H9 (cell line): ENCODE measurements around the gene HORMAD2. TPM values are rescaled to one million over a fixed set of nuclear protein-coding genes. Genes with fewer than 3 reads are reported as not detected.

Experiments
- DNase-seq: peaks from one replicate; pipeline ENCODE4 v3.0.0-alpha.2; 2017
- H2AFZ ChIP-seq: one replicate; pipeline ENCODE4 v1.6.1; 2013; ENCODE audit warnings: mild to moderate bottlenecking, low read length, control low read depth, moderate library complexity
- H2AK5ac ChIP-seq: 2 replicates; pipeline ENCODE4 v1.6.1; 2013; ENCODE audit warnings: low read length, control low read depth, mixed read lengths; ENCODE audit not compliant: insufficient read length
- H2BK120ac ChIP-seq: one replicate; pipeline ENCODE4 v1.6.1; 2013; ENCODE audit warnings: low read depth, mild to moderate bottlenecking, low read length, control low read depth, inconsistent platforms; ENCODE audit not compliant: poor library complexity, severe bottlenecking
- H2BK12ac ChIP-seq: 2 replicates; pipeline ENCODE4 v1.6.1; 2013; ENCODE audit warnings: low read length, control low read depth, mixed read lengths, low read depth; ENCODE audit not compliant: insufficient read length
- H2BK15ac ChIP-seq: 2 replicates; pipeline ENCODE4 v1.6.1; 2013; ENCODE audit warnings: low read depth, low read length, control low read depth
- H2BK20ac ChIP-seq: one replicate; pipeline ENCODE4 v1.6.1; 2013; ENCODE audit warnings: low read depth, mild to moderate bottlenecking, low read length, control low read depth, inconsistent platforms; ENCODE audit not compliant: poor library complexity, severe bottlenecking
- H2BK5ac ChIP-seq: 2 replicates; pipeline ENCODE4 v1.6.1; 2013; ENCODE audit warnings: low read length, control low read depth, mixed read lengths; ENCODE audit not compliant: insufficient read length
- H3K14ac ChIP-seq: 2 replicates; pipeline ENCODE4 v1.6.1; 2013; ENCODE audit warnings: low read length, control low read depth; ENCODE audit not compliant: insufficient read depth
- H3K18ac ChIP-seq: 2 replicates; pipeline ENCODE4 v1.6.1; 2013; ENCODE audit warnings: low read depth, mild to moderate bottlenecking, mixed read lengths, low read length, control low read depth; ENCODE audit not compliant: insufficient read length
- H3K23ac ChIP-seq: 2 replicates; pipeline ENCODE4 v1.6.1; 2013; ENCODE audit warnings: low read length, control low read depth, mixed read lengths, low read depth; ENCODE audit not compliant: insufficient read length
- H3K23me2 ChIP-seq: 2 replicates; pipeline ENCODE4 v1.6.1; 2013; ENCODE audit warnings: low read depth, mild to moderate bottlenecking, mixed read lengths, low read length, control low read depth; ENCODE audit not compliant: insufficient read length, poor library complexity, severe bottlenecking
- H3K27ac ChIP-seq: 2 replicates; pipeline ENCODE4 v1.5.1; 2013; ENCODE audit warnings: low read length, control low read depth, mixed read lengths, low read depth; ENCODE audit not compliant: insufficient read length
- H3K27me3 ChIP-seq: 2 replicates; pipeline ENCODE4 v1.6.1; 2013; ENCODE audit warnings: low read length, control low read depth, inconsistent platforms; ENCODE audit not compliant: insufficient read depth
- H3K4ac ChIP-seq: 2 replicates; pipeline ENCODE4 v1.6.1; 2013; ENCODE audit warnings: low read depth, mild to moderate bottlenecking, control low read depth, inconsistent platforms, low read length, moderate library complexity
- H3K4me1 ChIP-seq: 2 replicates; pipeline ENCODE4 v1.6.1; 2013; ENCODE audit warnings: low read length, control low read depth, inconsistent platforms; ENCODE audit not compliant: insufficient read depth
- H3K4me2 ChIP-seq: 2 replicates; pipeline ENCODE4 v1.6.1; 2013; ENCODE audit warnings: low read length, control low read depth, mixed read lengths; ENCODE audit not compliant: insufficient read length, insufficient read depth
- H3K56ac ChIP-seq: 2 replicates; pipeline ENCODE4 v1.6.1; 2013; ENCODE audit warnings: low read depth, mild to moderate bottlenecking, mixed read lengths, low read length, control low read depth; ENCODE audit not compliant: insufficient read length
- H3K79me1 ChIP-seq: 2 replicates; pipeline ENCODE4 v1.6.1; 2013; ENCODE audit warnings: low read depth, mild to moderate bottlenecking, moderate library complexity, low read length, control low read depth, inconsistent platforms; ENCODE audit not compliant: insufficient read depth, poor library complexity, severe bottlenecking
- H3K79me2 ChIP-seq: 2 replicates; pipeline ENCODE4 v1.6.1; 2013; ENCODE audit warnings: low read length, control low read depth, inconsistent platforms; ENCODE audit not compliant: insufficient read depth
- H3K9ac ChIP-seq: 2 replicates; pipeline ENCODE4 v1.6.1; 2013; ENCODE audit warnings: low read length, control low read depth, mixed read lengths; ENCODE audit not compliant: insufficient read length; ENCODE audit errors: extremely low read depth
- H3K9me3 ChIP-seq: one replicate; pipeline ENCODE4 v1.6.1; 2013; ENCODE audit warnings: low read depth, low read length, inconsistent platforms; ENCODE audit not compliant: control insufficient read depth
- H3T11ph ChIP-seq: one replicate; pipeline ENCODE4 v1.6.1; 2013; ENCODE audit warnings: mild to moderate bottlenecking, low read length, control low read depth, inconsistent platforms
- H4K20me1 ChIP-seq: one replicate; pipeline ENCODE4 v1.6.1; 2013; ENCODE audit not compliant: control insufficient read depth, insufficient read length, insufficient read depth
- H4K5ac ChIP-seq: 2 replicates; pipeline ENCODE4 v1.6.1; 2013; ENCODE audit warnings: low read depth, mild to moderate bottlenecking, mixed read lengths, low read length, control low read depth; ENCODE audit not compliant: insufficient read length
- H4K8ac ChIP-seq: replicated peaks from 2 replicates; pipeline ENCODE4 v1.6.1; 2013; ENCODE audit warnings: low read length, control low read depth, mixed read lengths, low read depth; ENCODE audit not compliant: insufficient read length
- H4K91ac ChIP-seq: 2 replicates; pipeline ENCODE4 v1.6.1; 2013; ENCODE audit warnings: low read depth, mild to moderate bottlenecking, moderate library complexity, mixed read lengths, low read length, control low read depth; ENCODE audit not compliant: insufficient read length
- H3K27ac Mint-ChIP-seq, 3 experiments: 2 replicates in 2 of 3; 3 replicates in 1 of 3; pipeline ENCODE4 v1.8.0; 2020 to 2021; ENCODE audit warnings: mixed read lengths in 3 of 3, mild to moderate bottlenecking in 1 of 3, moderate library complexity in 1 of 3
- H3K27me3 Mint-ChIP-seq: 2 replicates; pipeline ENCODE4 v1.8.0; 2021; ENCODE audit warnings: low read depth, mild to moderate bottlenecking, moderate library complexity, mixed read lengths
- H3K36me3 Mint-ChIP-seq, 3 experiments: 2 replicates in 2 of 3; 3 replicates in 1 of 3; pipeline ENCODE4 v1.8.0; 2020 to 2021; ENCODE audit warnings: low read depth in 3 of 3, mixed read lengths in 3 of 3; ENCODE audit not compliant: insufficient read depth in 1 of 3
- H3K4me1 Mint-ChIP-seq, 2 experiments: 2 replicates each; pipeline ENCODE4 v1.8.0; 2020; ENCODE audit warnings: mixed read lengths in 2 of 2
- H3K4me3 Mint-ChIP-seq, 2 experiments: 2 replicates in 1 of 2; 3 replicates in 1 of 2; pipeline ENCODE4 v1.8.0; 2020 to 2021; ENCODE audit warnings: mild to moderate bottlenecking in 2 of 2, mixed read lengths in 2 of 2, moderate library complexity in 1 of 2
- H3K9me3 Mint-ChIP-seq, 2 experiments: 2 replicates in 1 of 2; 3 replicates in 1 of 2; pipeline ENCODE4 v1.8.0; 2020; ENCODE audit warnings: mild to moderate bottlenecking in 2 of 2, mixed read lengths in 2 of 2, moderate library complexity in 1 of 2
- CTCF ChIP-seq: fragments of 200-600 bp; sonication (generic); conservative IDR thresholded peaks from 3 replicates; pipeline ENCODE4 v1.8.0; 2021; ENCODE audit warnings: antibody characterized with exemption, mild to moderate bottlenecking
- total RNA-seq: library from RNA; stranded (reverse); gene quantifications from 2 replicates; pipeline ENCODE4 v1.2.1, GENCODE V29; 2021

The HORMAD2 gene
- total RNA-seq, 1 experiment from 2014 or later = not detected

- no peak for TF ChIP-seq CTCF
- Histone ChIP-seq H3K9ac (no peak overlapping the region), H2AFZ (no peak overlapping the region)
These were observed 105.3 kb downstream of the HORMAD2 start for GRCh38 chr22:30185549-30185948.

More at GRCh38 chr22:30185549-30185948, 105.3 kb downstream of the HORMAD2 start:
- Mint-ChIP-seq H3K9me3 (no peaks in the 10 kb centered on the region), H3K36me3 (no peaks in the 10 kb centered on the region), H3K27ac (no peak overlapping the region), H3K4me1 (peaks cover 10 to 16% of the 10 kb centered on the region in 2 experiments), H3K4me3 (no peak overlapping the region), H3K27me3 (peaks cover 3% of the 10 kb centered on the region)
- H2BK15ac ChIP-seq = no peak overlapping the region
- no peak overlapping the region for H3K27ac ChIP-seq
- peaks cover 2% of the 10 kb centered on the region; the same call in 1 of the 2 replicates for H3K4me1 ChIP-seq
- no peak overlapping the region for H4K5ac ChIP-seq
- no peak overlapping the region for H3K56ac ChIP-seq
- H3K23me2 ChIP-seq = no peaks in the 10 kb centered on the region
- H2BK5ac ChIP-seq = no peak overlapping the region
- no peak overlapping the region for H4K91ac ChIP-seq
- H3K9me3 ChIP-seq = no peaks in the 10 kb centered on the region
- no peaks in the 10 kb centered on the region for H3K79me2 ChIP-seq
- H3K27me3 ChIP-seq = no peaks in the 10 kb centered on the region
- DNase-seq = no peak
- no peak overlapping the region for H2BK20ac ChIP-seq
- no peak overlapping the region for H3T11ph ChIP-seq
- no peak overlapping the region for H2AK5ac ChIP-seq
- no peak overlapping the region for H3K14ac ChIP-seq
- no peak overlapping the region for H3K4me2 ChIP-seq
- H4K8ac ChIP-seq = no peak overlapping the region
- no peaks in the 10 kb centered on the region for H3K79me1 ChIP-seq
- H4K20me1 ChIP-seq = no peaks in the 10 kb centered on the region
- H3K4ac ChIP-seq = no peak overlapping the region
- H3K23ac ChIP-seq = no peak overlapping the region
- H2BK120ac ChIP-seq = no peak overlapping the region
- H3K18ac ChIP-seq = no peak overlapping the region
- no peak overlapping the region for H2BK12ac ChIP-seq
